GM18505 (cell line): ENCODE data around the gene FBXL5.

ENCODE experiments used
- ATAC-seq: cut with Tn5 transposase; IDR thresholded peaks from one replicate; pipeline ENCODE4 v1.9.1; 2021; ENCODE audit not compliant: unreplicated experiment
- POLR2A ChIP-seq: IDR thresholded peaks from 4 replicates; pipeline ENCODE4 v1.6.1; 2011; ENCODE audit warnings: borderline replicate concordance; ENCODE audit not compliant: insufficient read depth, insufficient read length; ENCODE audit errors: extremely low read depth

Gene FBXL5

DNA sequence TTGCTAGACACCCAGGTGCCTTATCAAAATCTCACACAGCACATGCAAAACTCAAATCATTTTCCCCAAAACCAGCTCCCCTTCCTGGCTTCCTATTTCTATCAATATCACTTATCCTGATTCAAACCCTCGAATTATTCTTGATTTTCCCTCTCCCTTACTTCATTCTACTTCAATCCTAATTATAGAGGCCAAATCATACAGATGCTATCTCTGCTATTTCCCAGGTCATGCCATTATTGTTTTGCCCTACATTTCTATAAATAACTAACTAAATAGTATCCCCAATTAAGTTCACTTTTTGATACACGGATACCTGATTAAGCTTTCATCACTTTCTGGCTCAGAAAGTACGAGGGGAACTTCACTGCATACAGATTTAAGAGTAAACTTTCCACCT is 62.4 kb downstream of the FBXL5 start:
- no peak for ATAC-seq
- TF ChIP-seq POLR2A, result no peak

DNA sequence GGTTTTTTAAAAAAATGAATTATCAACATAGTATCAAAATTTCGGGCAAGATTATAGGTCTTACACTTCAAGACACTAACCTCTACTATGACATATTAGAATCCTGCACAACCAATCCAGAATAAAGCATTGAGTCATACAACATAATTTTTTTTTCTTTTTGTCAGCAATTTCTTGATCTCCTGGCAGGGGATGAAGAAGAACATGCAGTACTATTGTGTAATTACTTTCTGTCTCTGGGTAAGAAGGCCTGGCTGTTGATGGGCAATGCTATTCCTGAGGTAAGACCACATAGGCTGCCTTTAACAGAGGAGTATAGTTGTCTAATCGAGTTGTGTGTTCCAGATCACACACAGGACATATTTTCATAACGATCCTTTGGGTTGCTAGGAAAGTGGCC is 67.5 kb downstream of the FBXL5 start:
- ATAC-seq, result no peak
- no peak for TF ChIP-seq POLR2A

DNA sequence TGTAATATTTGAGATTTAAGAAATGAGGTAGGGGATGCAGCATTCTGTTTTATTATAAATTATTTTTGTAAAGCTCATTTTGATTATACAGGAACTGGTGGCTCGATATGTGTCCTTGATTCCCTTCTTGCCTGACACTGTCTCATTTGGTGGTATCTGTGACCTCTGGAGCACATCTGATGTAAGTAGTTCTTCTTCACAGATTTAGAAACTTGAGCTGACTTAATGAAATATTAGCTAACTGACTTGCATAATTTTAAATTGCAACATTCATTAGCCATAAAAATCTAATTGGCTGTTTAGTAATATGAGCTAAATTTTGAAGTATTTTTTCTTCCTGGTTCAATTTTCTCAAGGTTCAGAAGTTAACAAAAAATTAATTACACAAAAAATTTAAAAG is 69.1 kb downstream of the FBXL5 start:
- no peak for ATAC-seq
- no peak for TF ChIP-seq POLR2A

DNA sequence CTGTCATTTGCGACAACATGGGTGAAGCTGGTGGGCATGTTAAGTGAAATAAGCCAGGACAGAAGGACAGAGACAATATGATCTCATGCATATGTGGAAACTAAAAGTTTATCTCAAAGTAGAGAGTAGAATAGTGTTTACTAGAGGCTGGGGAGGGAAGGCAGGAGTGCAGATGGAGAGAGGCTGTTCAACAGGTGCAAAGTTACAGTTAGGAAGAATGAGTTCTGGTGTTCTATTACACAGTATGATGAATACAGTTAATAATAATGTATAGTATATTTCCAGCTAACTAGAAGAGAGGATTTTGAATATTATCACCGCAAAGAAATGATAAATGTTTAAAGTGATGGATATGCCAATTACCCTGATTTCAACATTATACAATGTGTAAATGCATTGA is 69.8 kb downstream of the FBXL5 start:
- no peak for TF ChIP-seq POLR2A
- no peak for ATAC-seq

DNA sequence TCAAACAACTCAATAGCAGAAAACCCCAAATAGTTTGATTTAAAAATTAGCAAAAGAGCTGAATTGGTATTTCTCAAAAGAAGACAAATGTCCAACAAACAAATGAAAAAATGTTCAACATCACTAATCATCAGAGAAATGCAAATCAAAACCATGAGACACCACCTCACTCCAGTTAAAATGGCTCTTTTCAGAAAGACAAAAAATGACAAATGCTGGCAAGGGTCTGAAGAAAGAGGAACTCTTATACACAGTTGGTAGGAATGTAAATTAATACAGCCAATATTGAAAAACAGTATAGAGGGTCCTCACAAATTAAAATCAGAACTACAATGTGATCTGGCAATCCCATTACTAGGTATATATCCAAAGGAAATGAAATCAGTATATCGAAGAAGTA is 70.4 kb downstream of the FBXL5 start:
- no peak for TF ChIP-seq POLR2A
- no peak for ATAC-seq

DNA sequence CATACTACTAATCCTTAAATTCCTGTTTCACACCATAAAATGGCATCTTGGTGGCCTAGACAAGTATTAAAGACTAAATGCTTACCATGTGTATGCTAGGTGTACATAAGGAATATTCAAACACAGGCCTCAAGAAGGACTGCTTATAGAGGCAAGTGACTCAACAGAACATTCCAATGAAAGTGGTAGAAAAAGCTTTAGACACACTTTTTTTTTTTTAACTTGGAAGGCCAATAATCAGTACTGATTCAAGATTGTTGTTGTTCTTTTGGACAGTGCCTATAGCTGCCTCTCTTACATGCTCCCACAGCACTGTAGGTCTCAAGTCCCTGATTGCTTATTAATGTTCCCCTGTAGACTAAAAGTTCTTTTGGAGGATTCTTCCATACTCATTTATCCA is 77.6 kb downstream of the FBXL5 start:
- ATAC-seq, result no peak
- TF ChIP-seq POLR2A, result no peak

DNA sequence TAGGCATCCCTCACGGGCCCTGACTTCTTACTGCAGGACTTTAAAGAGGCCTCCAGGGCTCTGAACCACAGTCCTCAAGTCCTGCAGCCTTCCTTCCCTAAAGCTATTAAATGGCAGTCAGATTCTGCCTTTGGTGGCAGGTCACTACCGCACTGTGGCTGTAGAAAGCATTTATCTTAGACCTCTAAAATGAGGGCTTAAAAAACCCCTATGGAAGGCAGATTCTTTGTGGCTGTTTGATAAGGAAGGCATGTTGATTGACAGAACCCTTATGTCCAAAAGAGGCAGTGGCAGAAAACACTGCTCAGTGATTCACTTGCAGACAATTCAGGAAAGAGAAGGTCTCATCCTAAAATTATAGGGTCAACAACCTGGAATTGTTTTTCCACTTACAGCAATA is 79.2 kb downstream of the FBXL5 start:
- no peak for ATAC-seq
- no peak for TF ChIP-seq POLR2A

DNA sequence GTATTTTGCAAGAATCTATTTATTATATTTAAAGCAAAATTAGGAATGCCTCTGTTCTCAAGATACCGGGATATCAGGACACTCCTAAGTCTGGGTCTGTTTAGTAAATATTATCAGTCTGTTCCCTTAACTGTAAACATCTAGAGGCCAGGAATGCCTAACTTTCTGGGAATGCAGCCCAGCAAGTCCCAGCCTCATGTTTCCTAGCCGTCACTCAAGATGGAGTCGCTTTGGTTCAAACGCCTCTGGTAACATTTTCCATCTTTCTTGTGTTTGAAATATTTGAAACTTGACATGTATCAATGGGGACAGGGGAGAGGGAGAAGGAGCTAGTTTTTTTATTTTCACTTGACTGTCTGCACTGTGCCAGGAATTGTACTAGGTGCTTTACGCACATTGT is 85.4 kb downstream of the FBXL5 start:
- no peak for TF ChIP-seq POLR2A
- no peak for ATAC-seq

DNA sequence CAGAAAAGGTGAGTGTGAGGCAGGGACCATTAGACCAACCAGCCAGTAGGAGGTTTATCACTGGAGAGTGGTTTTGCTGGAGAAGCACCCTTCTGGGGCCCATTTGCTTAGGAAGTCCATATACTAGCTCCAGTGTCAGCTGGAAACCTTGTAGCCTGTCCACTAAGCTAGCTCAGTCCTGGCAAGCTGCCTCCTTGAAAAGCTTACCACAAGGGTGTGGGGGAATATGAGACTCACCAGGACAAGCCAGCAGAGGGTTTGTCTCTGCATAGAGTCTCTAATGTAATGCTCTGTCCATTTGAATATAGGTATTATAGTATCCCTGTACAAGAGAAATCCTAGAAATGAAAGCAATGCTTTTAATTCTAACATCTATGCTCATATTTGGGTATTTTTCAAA is 86.3 kb downstream of the FBXL5 start:
- TF ChIP-seq POLR2A, result no peak
- no peak for ATAC-seq

DNA sequence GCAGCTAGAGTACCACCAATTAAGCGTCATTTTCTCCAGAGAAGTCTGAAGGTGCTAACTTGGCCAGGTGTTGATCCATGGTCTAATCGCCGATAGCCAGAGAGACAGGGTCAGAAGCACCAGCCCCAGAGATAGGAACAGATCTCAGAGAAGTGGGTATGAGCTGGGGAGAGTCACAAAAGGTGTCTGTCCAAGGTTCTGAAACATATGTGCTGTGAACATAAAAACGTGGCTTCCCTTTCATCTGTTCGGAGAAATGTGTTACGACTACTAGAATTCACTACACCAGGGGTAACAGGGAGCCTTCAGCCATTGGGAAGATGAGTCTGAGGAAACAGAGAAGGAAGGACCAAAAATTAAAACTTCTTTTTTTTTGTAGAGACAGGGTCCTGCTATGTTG is 91.3 kb downstream of the FBXL5 start:
- ATAC-seq, result no peak
- no peak for TF ChIP-seq POLR2A

DNA sequence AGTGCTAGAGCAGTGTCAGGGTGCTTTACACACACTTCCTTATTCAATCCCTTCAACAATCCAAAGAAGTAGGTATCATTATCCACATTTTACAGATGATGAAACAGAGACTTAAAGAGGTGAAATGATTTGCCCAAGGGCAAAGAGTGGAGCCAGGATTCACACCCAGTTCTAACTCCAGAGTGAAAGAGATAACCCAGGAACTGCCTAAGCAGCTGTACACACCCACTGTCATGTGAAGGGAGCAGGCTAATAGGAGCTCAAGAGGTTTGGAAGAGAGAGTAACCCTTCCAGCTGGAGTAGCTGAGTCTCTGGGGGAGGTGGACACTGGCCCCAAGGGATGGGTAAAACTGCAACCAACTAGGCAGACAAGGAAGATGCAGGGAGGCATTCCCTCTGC is 92.5 kb downstream of the FBXL5 start:
- no peak for TF ChIP-seq POLR2A
- ATAC-seq, result no peak

DNA sequence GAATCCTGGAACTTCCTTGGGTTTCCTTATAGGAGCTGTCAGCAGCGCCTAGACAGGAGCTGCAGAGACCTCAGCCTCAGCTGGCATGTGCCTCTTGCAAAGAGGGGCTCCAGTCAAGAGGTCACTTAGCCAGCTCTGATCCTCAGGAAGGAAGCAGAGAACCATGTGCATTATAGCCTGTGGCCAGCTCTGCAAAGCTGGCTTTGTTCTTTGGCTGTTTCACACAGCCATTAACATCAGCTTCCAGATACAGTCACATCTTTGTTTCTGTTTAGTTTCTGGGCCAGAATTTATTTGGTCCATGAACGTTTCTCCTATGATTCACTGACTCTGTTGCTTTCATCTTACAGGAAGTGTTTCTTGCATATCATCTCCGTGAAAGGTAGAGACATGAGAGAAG is 93.0 kb downstream of the FBXL5 start:
- no peak for TF ChIP-seq POLR2A
- ATAC-seq, result no peak

DNA sequence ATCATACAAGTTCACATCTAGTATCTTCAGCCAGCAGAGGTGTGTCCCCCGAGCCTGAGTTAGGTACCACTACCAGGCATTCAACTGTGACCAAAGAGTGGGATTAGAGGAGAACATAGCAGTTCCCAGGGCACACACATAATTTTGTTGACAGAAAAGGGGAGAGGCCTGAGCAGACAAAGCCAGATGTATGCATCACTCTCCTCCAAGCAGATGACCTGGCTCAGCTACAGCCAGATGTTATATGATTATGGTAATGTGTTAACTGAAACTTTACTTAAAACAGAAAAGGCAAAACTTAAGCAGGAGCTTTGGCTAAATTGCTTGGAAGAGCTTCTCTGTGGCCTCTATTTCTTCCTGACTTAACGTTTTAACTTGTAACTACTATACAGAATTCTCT is 96.6 kb downstream of the FBXL5 start:
- no peak for TF ChIP-seq POLR2A
- ATAC-seq, result no peak

DNA sequence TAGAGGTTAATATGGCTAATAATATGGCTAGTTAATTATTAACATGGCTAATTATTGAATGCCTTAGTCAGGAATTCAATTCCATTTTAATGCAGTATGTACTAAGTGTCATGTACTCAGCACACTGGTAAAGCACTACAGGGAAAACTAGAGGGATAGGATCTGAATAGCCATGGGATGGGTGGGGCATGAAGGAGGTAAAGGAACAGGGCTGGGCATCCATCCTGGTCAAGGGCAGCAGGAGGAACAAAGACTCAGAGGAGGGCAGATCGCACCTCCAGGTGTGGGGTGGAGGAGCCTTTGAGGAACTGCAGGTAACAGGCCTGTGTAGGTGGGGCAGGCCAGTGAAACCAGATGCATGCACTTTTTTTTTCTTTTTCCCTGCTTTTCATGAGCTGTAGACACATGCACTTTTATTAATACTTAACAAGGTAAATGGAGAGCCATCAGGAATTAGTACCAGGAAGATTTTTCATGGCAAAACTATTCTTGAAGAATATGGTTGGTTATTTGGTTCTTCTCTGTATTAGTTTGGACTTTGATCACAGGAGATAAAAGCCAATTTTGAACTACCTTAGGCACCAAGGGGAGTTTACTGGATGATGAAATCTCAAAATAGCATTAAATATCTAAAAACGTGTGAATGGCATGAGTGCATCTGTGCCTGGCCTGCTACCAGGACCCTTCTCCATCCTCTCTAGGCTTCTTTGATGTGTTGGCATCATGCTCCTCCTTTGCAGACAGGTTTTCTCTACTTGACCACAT is 97.2 kb downstream of the FBXL5 start:
- ATAC-seq, result no peak
- TF ChIP-seq POLR2A, result no peak
